Measurements from ENCODE around the gene TRAK1. TPM values are rescaled to one million over a fixed set of nuclear protein-coding genes. Genes with fewer than 3 reads are reported as not detected.

TRAK1 gene
- total RNA-seq, 2 experiments from 2014 or later = 23.7 to 24.1 TPM

DNA sequence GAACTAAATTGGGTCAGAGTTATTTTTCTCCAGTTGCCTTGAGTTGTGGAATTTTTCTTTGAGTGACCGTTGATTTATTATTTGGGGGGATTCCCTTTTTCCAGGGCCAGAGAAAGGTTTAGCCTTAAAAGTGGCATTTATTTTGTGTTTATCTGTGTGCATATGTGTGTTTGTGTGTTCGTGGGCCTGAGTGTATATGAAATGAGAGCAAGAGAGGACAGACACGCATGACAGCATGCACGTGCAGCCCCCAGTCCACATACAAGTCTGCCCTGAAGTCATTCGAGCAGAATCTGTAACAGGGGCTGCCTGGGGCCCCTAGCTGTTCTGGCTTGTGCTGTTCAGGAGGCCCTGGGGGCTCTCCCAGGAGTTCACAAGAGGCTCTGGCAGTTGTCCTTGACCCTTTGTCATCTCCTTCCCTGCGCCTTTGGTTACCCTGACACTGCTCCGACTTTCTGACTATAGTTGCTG, 18.3 kb upstream of the TRAK1 start:
- Mint-ChIP-seq H3K36me3 (ENCODE audit: low read depth) (peaks cover 10% of the 10 kb centered on the region), H3K4me3 (no peak overlapping the region), H3K4me1 (peaks cover 6% of the 10 kb centered on the region), H3K9me3 (peaks cover 5% of the 10 kb centered on the region), H3K27ac (no peak overlapping the region), H3K27me3 (no peaks in the 10 kb centered on the region)
- DNase-seq = no peak
- ChIA-PET POLR2A (no interaction called here), CTCF (no interaction called here)

DNA sequence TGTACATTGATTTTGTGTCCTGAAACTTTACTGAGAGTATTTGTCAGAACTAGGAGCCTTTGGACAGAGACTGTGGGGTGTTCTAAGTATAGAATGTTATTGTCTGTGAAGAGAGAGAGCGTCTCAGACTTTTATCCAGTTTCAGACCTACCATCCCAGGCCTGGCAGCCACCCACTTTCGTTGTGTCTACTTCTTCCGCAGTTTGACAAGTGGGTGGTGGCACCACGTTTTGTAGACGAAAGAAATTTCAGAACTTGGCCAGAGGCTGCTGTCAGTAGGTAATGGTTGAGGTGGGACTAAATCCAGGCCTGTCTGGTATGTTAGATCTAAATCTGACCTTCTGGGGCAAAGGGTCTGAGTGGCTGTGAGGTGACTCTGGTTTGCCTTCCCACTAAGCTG, 13.4 kb upstream of the TRAK1 start:
- CTCF ChIA-PET = no interaction called here
- Mint-ChIP-seq H3K27ac (no peak overlapping the region), H3K27me3 (no peaks in the 10 kb centered on the region), H3K4me3 (no peak overlapping the region), H3K36me3 (ENCODE audit: low read depth) (peaks cover 10% of the 10 kb centered on the region), H3K9me3 (peaks cover 9% of the 10 kb centered on the region), H3K4me1 (peaks cover 37% of the 10 kb centered on the region)
- POLR2A ChIA-PET = no interaction called here
- no peak for DNase-seq

DNA sequence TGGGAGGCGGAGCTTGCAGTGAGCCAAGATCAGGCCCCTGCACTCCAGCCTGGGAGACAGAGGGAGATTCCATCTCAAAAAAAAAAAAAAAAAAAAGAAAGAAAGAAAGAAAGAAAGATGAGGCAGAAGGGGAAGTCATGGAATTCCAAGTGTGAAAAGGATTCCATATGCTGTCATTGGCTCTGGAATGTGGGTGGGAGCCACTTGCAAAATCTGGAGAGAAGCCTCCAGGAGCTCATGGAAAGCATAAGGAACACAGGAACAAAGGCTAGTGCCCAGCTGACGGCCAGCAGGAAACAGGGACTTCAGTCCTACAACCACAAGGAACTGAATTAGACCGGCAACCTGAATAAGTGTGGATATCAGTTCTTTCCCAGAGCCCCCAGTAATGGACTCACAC, 12.5 kb upstream of the TRAK1 start:
- peaks cover 10% of the 10 kb centered on the region for H3K36me3 Mint-ChIP-seq (ENCODE audit: low read depth)
- no peaks in the 10 kb centered on the region for H3K27me3 Mint-ChIP-seq
- POLR2A ChIA-PET = no interaction called here
- H3K9me3 Mint-ChIP-seq = peaks cover 9% of the 10 kb centered on the region
- CTCF ChIA-PET = interaction anchor here (2.0 kb wide), 1 partner anchor 20 kb away, joined by 8 read pairs; no protein-coding TSS in a partner anchor
- no peak overlapping the region for H3K4me3 Mint-ChIP-seq
- H3K4me1 Mint-ChIP-seq = peaks cover 39% of the 10 kb centered on the region
- no peak overlapping the region for H3K27ac Mint-ChIP-seq
- no peak for DNase-seq

DNA sequence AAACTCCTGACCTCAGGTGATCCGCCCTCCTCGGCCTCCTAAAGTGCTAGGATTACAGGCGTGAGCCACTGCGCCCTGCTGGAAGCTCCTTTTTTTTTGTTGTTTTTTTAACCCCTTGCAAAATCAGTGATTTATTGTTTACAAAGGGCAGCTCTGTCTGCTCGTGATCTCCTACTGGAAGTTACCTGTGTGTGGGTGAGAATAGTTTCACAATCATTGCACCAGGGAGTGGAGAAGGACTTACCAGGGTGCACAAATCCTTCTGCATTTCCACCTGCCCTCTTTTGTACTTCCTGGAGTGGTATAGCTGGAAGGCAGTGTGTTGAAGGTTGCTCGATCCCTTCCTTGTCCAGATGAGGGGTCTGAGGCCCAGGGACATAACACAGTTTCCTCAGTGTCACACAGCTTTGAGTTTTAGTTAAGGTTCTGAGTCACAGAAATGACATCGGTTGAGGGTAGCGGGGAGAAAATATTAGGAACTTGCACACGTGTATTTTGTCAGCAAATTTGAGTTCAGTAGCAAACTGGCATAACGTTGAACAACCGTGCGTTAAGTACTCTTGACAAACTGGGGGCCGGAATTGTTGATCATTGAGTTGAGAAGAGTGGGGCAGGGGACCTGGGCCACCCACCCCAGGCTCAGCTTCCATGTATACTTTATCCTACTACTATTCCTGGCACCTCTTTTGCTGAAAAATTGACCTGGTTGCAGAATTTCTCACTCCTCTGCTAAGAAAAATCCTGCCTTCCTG, 11.3 kb upstream of the TRAK1 start:
- no peaks in the 10 kb centered on the region for H3K27me3 Mint-ChIP-seq
- H3K36me3 Mint-ChIP-seq (ENCODE audit: low read depth) = peaks cover 10% of the 10 kb centered on the region
- ChIA-PET CTCF (interaction anchor here (0.8 to 2.0 kb wide), 3 partner anchors 14 to 82 kb away, joined by 3 to 8 read pairs (median 3); no protein-coding TSS in a partner anchor), POLR2A (interaction anchor here (0.6 kb wide), 1 partner anchor 159 kb away, joined by 3 read pairs; no protein-coding TSS in a partner anchor)
- peaks cover 41% of the 10 kb centered on the region for H3K4me1 Mint-ChIP-seq
- DNase-seq = no peak
- H3K4me3 Mint-ChIP-seq = no peak overlapping the region
- peaks cover 9% of the 10 kb centered on the region for H3K9me3 Mint-ChIP-seq
- H3K27ac Mint-ChIP-seq = peak overlapping the region; percentile 71

DNA sequence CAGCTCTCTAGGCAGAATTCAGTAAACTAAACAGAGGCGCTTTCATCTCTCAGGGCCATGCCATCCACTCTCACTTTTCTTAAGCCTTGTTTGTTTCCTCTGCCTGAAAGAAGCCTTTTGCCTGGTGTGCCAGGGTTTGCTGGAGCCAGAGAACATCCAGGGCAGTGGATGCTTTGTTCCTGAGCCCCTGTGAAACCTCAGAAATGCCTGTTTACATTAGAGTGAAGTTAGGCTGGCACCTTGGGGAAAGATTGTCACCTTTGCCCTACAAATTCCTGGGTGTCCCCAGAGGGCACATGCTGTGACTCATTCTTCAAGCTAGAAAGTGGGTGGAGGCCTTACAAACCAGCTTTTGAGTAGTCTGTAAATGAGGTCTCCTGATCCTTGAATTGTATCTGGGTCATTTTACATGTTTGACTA, 10.7 kb upstream of the TRAK1 start:
- Mint-ChIP-seq H3K4me1 (peaks cover 44% of the 10 kb centered on the region), H3K36me3 (ENCODE audit: low read depth) (peaks cover 10% of the 10 kb centered on the region), H3K27ac (peak overlapping the region; percentile 71), H3K27me3 (no peaks in the 10 kb centered on the region), H3K9me3 (peaks cover 9% of the 10 kb centered on the region), H3K4me3 (no peak overlapping the region)
- ChIA-PET POLR2A (interaction anchor here (0.6 kb wide), 1 partner anchor 160 kb away, joined by 3 read pairs; no protein-coding TSS in a partner anchor), CTCF (interaction anchor here (0.6 to 2.0 kb wide), 4 partner anchors 14 to 82 kb away, joined by 3 to 8 read pairs (median 3); no protein-coding TSS in a partner anchor)
- no peak for DNase-seq

DNA sequence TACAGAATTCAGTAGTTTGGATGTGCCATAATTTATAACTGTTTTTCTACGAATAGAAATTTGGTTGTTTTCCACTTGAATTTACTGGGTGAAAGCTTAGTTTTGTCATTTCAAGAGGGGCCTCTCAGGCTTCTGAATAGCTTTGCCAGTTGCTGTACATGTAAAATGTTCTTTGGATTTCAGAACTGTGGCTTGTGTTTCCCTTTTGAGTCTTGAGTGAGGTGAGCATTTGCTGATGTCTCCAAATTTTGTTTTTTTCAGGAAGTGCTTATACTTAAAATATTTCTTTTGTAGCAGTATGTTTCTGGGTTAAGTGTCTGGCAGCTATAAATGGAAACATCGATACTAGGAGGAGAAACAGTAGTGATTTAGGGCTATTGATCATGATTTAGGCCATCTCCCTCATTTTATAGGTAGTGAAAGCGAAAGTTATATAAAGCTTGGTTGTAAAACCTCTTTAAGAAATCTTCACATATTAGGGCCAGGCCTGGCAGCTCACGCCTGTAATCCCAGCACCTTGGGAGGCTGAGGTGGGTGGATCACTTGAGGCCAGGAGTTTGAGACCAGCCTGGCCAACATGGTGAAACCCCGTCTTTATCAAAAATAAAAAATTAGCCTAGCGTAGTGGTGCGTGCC, 9.2 kb upstream of the TRAK1 start:
- Mint-ChIP-seq H3K36me3 (ENCODE audit: low read depth) (peaks cover 4% of the 10 kb centered on the region), H3K4me3 (peak overlapping the region; percentile 34), H3K27me3 (no peaks in the 10 kb centered on the region), H3K9me3 (peaks cover 6% of the 10 kb centered on the region), H3K27ac (peak overlapping the region; percentile 81), H3K4me1 (peaks cover 47% of the 10 kb centered on the region)
- POLR2A ChIA-PET = no interaction called here
- CTCF ChIA-PET = interaction anchor here (0.6 kb wide), 1 partner anchor 1788 kb away, joined by 3 read pairs; no protein-coding TSS in a partner anchor
- DNase-seq = no peak

DNA sequence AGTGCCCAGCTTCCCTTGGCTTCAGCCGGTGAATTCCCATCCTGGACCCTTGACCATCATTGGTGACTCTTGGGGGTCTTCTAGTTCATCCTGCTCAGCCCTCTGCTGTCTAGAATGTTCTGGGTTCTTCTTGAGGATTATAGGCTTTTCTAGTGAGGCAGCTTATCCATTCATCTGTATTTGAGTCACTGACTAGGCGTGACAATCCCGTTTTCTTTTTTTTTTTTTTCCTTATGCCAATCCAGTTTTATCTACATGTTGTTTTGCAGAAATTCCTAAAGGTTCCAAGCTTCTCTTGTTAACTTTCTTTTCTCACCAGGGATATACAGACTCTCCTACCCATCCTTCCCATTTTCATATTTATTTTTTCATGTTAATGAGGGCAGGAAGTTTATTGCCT, 6.6 kb upstream of the TRAK1 start:
- CTCF ChIA-PET = interaction anchor here (1.6 kb wide), 1 partner anchor 16 kb away, joined by 3 read pairs; no protein-coding TSS in a partner anchor
- POLR2A ChIA-PET = no interaction called here
- H3K27ac Mint-ChIP-seq = no peak overlapping the region

DNA sequence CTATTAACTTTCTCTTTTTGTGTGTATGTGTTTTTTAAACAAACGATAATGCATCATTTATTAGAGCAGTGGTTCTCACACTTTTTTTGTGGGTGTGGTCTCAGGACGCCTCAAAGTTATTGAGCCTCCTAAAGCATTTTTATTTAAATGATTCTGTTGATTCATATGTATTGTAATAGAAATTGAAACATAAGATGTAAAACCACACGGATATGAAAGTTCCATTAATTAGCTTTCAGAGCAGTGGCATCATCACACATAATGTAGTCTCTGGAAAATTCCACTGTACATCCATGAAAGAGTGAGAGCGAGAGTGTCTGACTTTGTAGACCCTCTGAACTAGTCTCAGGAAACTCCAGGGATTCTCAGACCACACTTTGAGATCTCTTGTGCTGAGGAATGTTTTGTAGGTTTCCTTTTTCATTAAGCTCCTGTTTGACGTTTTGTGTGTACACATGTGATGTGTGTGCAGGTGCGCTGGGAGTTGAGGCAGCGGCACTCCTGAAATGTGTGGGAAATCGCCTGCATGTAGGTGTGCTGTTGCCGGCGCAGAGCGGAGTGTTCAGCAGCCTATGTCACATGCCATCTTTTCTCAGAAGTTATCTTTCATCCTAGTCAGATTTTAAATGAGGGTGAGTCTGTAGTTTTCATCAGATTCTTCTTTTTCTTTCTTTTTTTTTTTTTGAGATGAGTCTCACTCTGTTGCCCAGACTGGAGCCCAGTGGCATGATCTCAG, 5.3 kb upstream of the TRAK1 start:
- H3K27me3 Mint-ChIP-seq = no peaks in the 10 kb centered on the region
- POLR2A ChIA-PET = no interaction called here

More for the DNA sequence above, 6.6 kb upstream of the TRAK1 start:
- DNase-seq = no peak
- no peaks in the 10 kb centered on the region for H3K9me3 Mint-ChIP-seq
- H3K36me3 Mint-ChIP-seq (ENCODE audit: low read depth) = peaks cover 13% of the 10 kb centered on the region
- H3K4me3 Mint-ChIP-seq = no peak overlapping the region
- peaks cover 49% of the 10 kb centered on the region for H3K4me1 Mint-ChIP-seq
- H3K27me3 Mint-ChIP-seq = no peaks in the 10 kb centered on the region

DNA sequence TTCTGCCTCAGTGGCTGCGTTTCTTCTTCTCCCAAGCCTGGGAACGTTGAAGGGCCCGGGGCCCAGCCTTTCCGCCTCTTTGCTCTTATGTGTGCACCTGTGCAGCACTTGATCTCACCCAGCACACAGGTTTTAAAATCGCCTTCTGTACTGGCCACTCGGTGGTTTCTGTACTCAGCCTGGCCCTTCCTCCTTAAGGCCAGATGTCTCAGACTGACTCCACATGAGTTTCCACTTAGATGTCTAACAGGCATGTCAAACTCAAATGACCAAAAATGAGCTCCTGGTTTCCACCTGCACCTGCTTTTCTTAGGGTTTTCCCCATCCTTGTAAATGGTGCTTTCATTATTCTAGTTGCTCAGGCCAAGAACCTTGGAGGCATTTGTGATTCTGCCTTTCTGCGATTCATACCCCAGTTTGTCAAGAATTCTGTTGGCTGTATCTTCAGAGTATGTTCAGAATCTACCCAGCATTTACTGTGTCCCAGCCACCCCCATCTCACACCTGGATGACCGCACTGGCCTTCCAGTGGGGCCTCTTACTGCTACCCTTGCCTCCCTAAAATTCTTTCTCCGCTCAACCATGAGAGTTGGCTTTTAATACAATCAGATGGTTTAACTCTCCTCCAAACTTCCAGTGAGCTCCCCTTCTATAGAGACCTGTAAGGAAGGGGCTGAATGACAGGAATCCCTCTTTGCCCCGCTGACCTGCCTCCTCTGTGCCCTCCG, 2.2 kb upstream of the TRAK1 start:
- Mint-ChIP-seq H3K4me1 (peaks cover 43% of the 10 kb centered on the region), H3K36me3 (ENCODE audit: low read depth) (peaks cover 40% of the 10 kb centered on the region), H3K4me3 (no peak overlapping the region), H3K27ac (peak overlapping the region; percentile 3), H3K9me3 (peaks cover 14% of the 10 kb centered on the region), H3K27me3 (no peaks in the 10 kb centered on the region)
- DNase-seq = no peak
- ChIA-PET POLR2A (no interaction called here), CTCF (no interaction called here)

More for the DNA sequence above, 5.3 kb upstream of the TRAK1 start:
- no peak overlapping the region for H3K4me3 Mint-ChIP-seq
- peaks cover 23% of the 10 kb centered on the region for H3K36me3 Mint-ChIP-seq (ENCODE audit: low read depth)
- no peak overlapping the region for H3K27ac Mint-ChIP-seq
- no peak for DNase-seq
- peaks cover 47% of the 10 kb centered on the region for H3K4me1 Mint-ChIP-seq
- CTCF ChIA-PET = no interaction called here
- H3K9me3 Mint-ChIP-seq = peaks cover 4% of the 10 kb centered on the region

DNA sequence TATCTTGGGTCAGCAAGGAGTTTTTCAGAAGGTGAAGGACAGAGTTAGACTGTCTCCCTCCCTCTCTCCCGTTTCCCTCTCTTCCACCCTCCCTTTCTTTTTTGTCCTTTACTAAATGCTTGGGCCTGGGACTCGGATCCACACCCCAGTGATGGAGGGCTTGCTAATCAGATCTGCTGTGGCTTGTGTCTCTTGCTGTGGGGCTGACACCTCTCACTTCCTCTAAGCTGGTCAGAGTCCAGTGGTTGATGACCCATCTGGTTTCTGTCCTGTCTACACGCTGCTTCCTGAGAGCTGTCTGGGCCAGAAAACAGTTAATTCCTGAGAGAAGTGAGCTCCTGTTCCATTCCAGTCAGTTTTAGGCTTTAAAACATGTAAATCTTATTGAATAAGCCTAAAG, 849 bp downstream of the TRAK1 start:
- ChIA-PET CTCF (interaction anchor here (1.7 kb wide), 1 partner anchor 9 kb away, joined by 4 read pairs; no protein-coding TSS in a partner anchor), POLR2A (no interaction called here)
- no peaks in the 10 kb centered on the region for H3K27me3 Mint-ChIP-seq
- no peak for DNase-seq
- H3K4me1 Mint-ChIP-seq = peaks cover 35% of the 10 kb centered on the region
- H3K4me3 Mint-ChIP-seq = no peak overlapping the region
- peaks cover 14% of the 10 kb centered on the region for H3K9me3 Mint-ChIP-seq
- peaks cover 43% of the 10 kb centered on the region for H3K36me3 Mint-ChIP-seq (ENCODE audit: low read depth)
- no peak overlapping the region for H3K27ac Mint-ChIP-seq

DNA sequence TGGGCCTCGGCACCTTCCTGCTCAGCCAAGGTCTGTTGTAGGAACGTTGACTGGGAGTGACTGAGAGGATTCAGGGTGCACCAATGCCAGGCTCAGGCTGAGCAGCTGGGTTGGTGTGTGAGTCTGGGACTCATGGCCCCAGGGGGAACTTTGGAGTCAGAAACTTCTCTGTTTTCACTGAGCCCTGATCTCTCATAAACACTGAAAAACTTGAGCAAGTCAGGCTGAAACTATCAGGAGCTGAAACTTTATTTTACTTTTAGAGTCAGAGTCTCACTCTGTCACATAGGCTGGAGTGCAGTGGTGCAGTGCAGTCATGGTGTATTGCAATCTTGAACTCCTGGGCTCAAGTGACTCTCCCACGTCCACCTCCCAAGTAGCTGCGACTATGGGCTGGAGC, 3.0 kb downstream of the TRAK1 start:
- Mint-ChIP-seq H3K4me3 (no peak overlapping the region), H3K9me3 (peaks cover 14% of the 10 kb centered on the region), H3K4me1 (peaks cover 37% of the 10 kb centered on the region), H3K36me3 (ENCODE audit: low read depth) (peaks cover 34% of the 10 kb centered on the region), H3K27ac (no peak overlapping the region), H3K27me3 (no peaks in the 10 kb centered on the region)
- CTCF ChIA-PET = interaction anchor here (0.8 to 1.2 kb wide), 2 partner anchors 14 to 60 kb away, joined by 3 read pairs; no protein-coding TSS in a partner anchor
- no peak for DNase-seq
- POLR2A ChIA-PET = no interaction called here

DNA sequence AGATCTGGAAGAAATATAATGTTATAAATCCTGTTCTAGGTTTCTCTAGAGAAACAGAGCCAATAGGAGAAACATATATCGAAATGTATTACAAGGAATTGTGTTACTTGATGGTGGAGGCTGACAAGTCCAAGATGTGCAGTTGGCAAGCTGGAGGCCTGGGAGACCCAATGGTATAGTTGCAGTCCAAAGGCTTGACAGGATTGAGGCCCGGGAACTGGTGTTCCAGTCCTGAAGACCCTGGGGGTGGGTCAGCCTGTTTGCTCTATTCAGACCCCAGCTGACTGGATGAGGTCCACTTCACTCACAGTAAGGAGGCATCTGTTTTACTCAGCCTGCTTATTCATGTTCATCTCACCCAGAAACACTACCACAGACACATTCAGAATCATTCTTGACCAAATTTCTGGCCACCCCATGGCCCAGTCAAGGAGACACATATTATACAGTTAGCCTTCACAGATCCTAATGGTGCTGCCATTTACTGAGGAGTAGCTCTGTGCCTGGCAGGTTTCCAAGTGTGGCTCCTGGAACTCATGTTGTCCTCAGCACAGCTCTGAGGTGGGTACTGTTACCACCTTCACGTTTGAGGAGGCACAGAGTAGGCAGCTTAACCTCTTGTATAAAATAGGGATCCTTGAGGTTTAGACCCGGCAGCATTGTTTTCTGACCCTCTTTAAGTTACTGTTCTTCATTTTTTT, 3.7 kb downstream of the TRAK1 start:
- DNase-seq = no peak
- Mint-ChIP-seq H3K4me1 (peaks cover 30% of the 10 kb centered on the region), H3K36me3 (ENCODE audit: low read depth) (peaks cover 28% of the 10 kb centered on the region), H3K27me3 (no peaks in the 10 kb centered on the region), H3K27ac (no peak overlapping the region), H3K9me3 (peaks cover 11% of the 10 kb centered on the region), H3K4me3 (no peak overlapping the region)
- ChIA-PET CTCF (interaction anchor here (1.2 kb wide), 1 partner anchor 14 kb away, joined by 3 read pairs; no protein-coding TSS in a partner anchor), POLR2A (no interaction called here)

All from activated CD4-positive, alpha-beta T cell treated with anti-CD3 and anti-CD28 coated beads, Interleukin-2, amount 10 ng/mL, durations not matched to agents 7 days and 5 days (primary cell).